GM23338 (cell line): Measurements from ENCODE around the gene CNOT11. TPM values are rescaled to one million over a fixed set of nuclear protein-coding genes. Genes with fewer than 3 reads are reported as not detected.
A peak's percentile ranks its signal among the peaks of the same experiment; 100 is the strongest.

Source experiments
- ATAC-seq: fragments of 200-7000 bp; cut with Tn5 transposase; 3 replicates; pipeline ENCODE4 v1.9.1; 2020
- DNase-seq: peaks from one replicate; pipeline ENCODE4 v3.0.0-alpha.2; 2015; ENCODE audit warnings: low spot score
- H2AFZ ChIP-seq: fragments of 200-600 bp; sonication (generic); 2 replicates; pipeline ENCODE4 v1.8.0; 2016; ENCODE audit warnings: antibody characterized with exemption, mild to moderate bottlenecking, moderate library complexity
- H3F3A ChIP-seq: fragments of 200-600 bp; sonication (generic); replicated peaks from 2 replicates; pipeline ENCODE4 v1.8.0; 2017; ENCODE audit warnings: antibody characterized with exemption, mixed run types, low read depth
- H3K27ac ChIP-seq: fragments of 200-600 bp; sonication (generic); 2 replicates; pipeline ENCODE4 v1.6.1; 2016; ENCODE audit warnings: low read depth
- H3K27me3 ChIP-seq: fragments of 200-600 bp; sonication (generic); 2 replicates; pipeline ENCODE4 v1.8.0; 2016; ENCODE audit warnings: mild to moderate bottlenecking, mixed run types, moderate library complexity; ENCODE audit not compliant: insufficient read depth
- H3K36me3 ChIP-seq: fragments of 200-600 bp; sonication (generic); 2 replicates; pipeline ENCODE4 v1.8.0; 2016; ENCODE audit warnings: mild to moderate bottlenecking; ENCODE audit not compliant: insufficient read depth
- H3K4me1 ChIP-seq: fragments of 200-600 bp; sonication (generic); 2 replicates; pipeline ENCODE4 v1.8.0; 2016; ENCODE audit warnings: mild to moderate bottlenecking, moderate library complexity; ENCODE audit not compliant: insufficient read depth
- H3K4me2 ChIP-seq: fragments of 200-600 bp; sonication (generic); 2 replicates; pipeline ENCODE4 v1.7.1; 2017; ENCODE audit warnings: mixed run types
- H3K4me3 ChIP-seq: fragments of 200-600 bp; sonication (generic); 2 replicates; pipeline ENCODE4 v1.6.1; 2016; ENCODE audit warnings: mixed run types
- H3K79me2 ChIP-seq: fragments of 200-600 bp; sonication (generic); replicated peaks from 2 replicates; pipeline ENCODE4 v1.8.0; 2017; ENCODE audit warnings: mild to moderate bottlenecking; ENCODE audit not compliant: insufficient read depth
- H3K9me2 ChIP-seq: fragments of 200-600 bp; sonication (generic); 2 replicates; pipeline ENCODE4 v1.8.0; 2017; ENCODE audit not compliant: insufficient read depth
- H4K20me1 ChIP-seq: fragments of 200-600 bp; sonication (generic); replicated peaks from 2 replicates; pipeline ENCODE4 v1.8.0; 2017; ENCODE audit warnings: mild to moderate bottlenecking; ENCODE audit not compliant: insufficient read depth
- H3K27ac Mint-ChIP-seq: 2 replicates; pipeline ENCODE4 v1.8.0; 2020; ENCODE audit warnings: inconsistent platforms, mild to moderate bottlenecking, moderate library complexity, mixed read lengths
- H3K27me3 Mint-ChIP-seq: 3 replicates; pipeline ENCODE4 v1.8.0; 2022; ENCODE audit warnings: low read depth, mild to moderate bottlenecking, moderate library complexity, mixed read lengths, inconsistent platforms; ENCODE audit not compliant: insufficient read depth, poor library complexity
- H3K36me3 Mint-ChIP-seq: 3 replicates; pipeline ENCODE4 v1.8.0; 2021; ENCODE audit warnings: low read depth, mild to moderate bottlenecking, inconsistent platforms, moderate library complexity, mixed read lengths
- H3K4me1 Mint-ChIP-seq: 3 replicates; pipeline ENCODE4 v1.8.0; 2020; ENCODE audit warnings: mild to moderate bottlenecking, inconsistent platforms, mixed read lengths
- H3K4me3 Mint-ChIP-seq: 3 replicates; pipeline ENCODE4 v1.8.0; 2021; ENCODE audit warnings: moderate library complexity, mild to moderate bottlenecking, inconsistent platforms, mixed read lengths
- H3K9me3 Mint-ChIP-seq: 3 replicates; pipeline ENCODE4 v1.8.0; 2020; ENCODE audit warnings: moderate library complexity, mild to moderate bottlenecking, inconsistent platforms, mixed read lengths
- CREB1 ChIP-seq: fragments of 250-450 bp; sonication (Bioruptor Pico); IDR thresholded peaks from 2 replicates; pipeline ENCODE4 v1.5.0; 2020; ENCODE audit warnings: low read depth, mild to moderate bottlenecking, moderate library complexity
- EZH2 ChIP-seq: fragments of 200-600 bp; sonication (generic); IDR thresholded peaks from one replicate; pipeline ENCODE4 v1.8.0; 2017; ENCODE audit warnings: antibody characterized with exemption, mild to moderate bottlenecking, low read depth; ENCODE audit not compliant: unreplicated experiment
- EZH2phosphoT487 ChIP-seq: fragments of 200-600 bp; sonication (generic); IDR thresholded peaks from one replicate; pipeline ENCODE4 v1.8.1; 2018; ENCODE audit warnings: antibody characterized with exemption; ENCODE audit not compliant: unreplicated experiment
- JUNB ChIP-seq: IDR thresholded peaks from one replicate; pipeline ENCODE4 v1.6.1; 2016; ENCODE audit warnings: antibody characterized with exemption; ENCODE audit not compliant: unreplicated experiment
- NANOG ChIP-seq: IDR thresholded peaks from 2 replicates; pipeline ENCODE4 v1.6.1; 2016; ENCODE audit warnings: antibody characterized with exemption, borderline replicate concordance
- POLR2AphosphoS5 ChIP-seq: IDR thresholded peaks from 2 replicates; pipeline ENCODE4 v1.6.1; 2016; ENCODE audit warnings: antibody characterized with exemption, low read depth
- STAT1 ChIP-seq: IDR thresholded peaks from one replicate; pipeline ENCODE4 v1.6.1; 2016; ENCODE audit warnings: antibody characterized with exemption; ENCODE audit not compliant: unreplicated experiment
- ZNF114 ChIP-seq: fragments of 250-450 bp; sonication (Bioruptor Pico); IDR thresholded peaks from 2 replicates; pipeline ENCODE4 v1.5.0; 2020; ENCODE audit warnings: mild to moderate bottlenecking, moderate library complexity
- ZNF331 ChIP-seq: fragments of 250-450 bp; sonication (Bioruptor Pico); IDR thresholded peaks from 2 replicates; pipeline ENCODE4 v1.5.0; 2020; ENCODE audit warnings: low read depth, mild to moderate bottlenecking, moderate library complexity
- polyA plus RNA-seq: library from polyadenylated mRNA; unstranded; fragments of >200 nt; fragmentation: Nextera tagmentation; extraction: Ambion mirVana; gene quantifications from 2 replicates; pipeline ENCODE4 v1.2.1, GENCODE V29; 2016
- total RNA-seq: library from RNA; depleted of rRNA; stranded (reverse); fragments of >200 nt; shearing (Covaris generic); gene quantifications from 2 replicates; pipeline ENCODE4 v1.2.3, GENCODE V29; 2014
- TF ChIP-seq, protein P1 (sequence below): IDR thresholded peaks from 2 replicates; pipeline ENCODE4 v1.6.1; 2016; ENCODE audit warnings: antibody characterized with exemption
- TF ChIP-seq, protein P2 (sequence below): IDR thresholded peaks from one replicate; pipeline ENCODE4 v1.6.1; 2018; ENCODE audit warnings: antibody characterized with exemption; ENCODE audit not compliant: unreplicated experiment
- TF ChIP-seq, protein P3 (sequence below), 2 experiments: fragments of 200-600 bp in 1 of 2; sonication (generic) in 1 of 2; conservative IDR thresholded peaks; 2 replicates each; pipeline versions ENCODE4 v1.5.1 to v1.6.1; 2016 to 2017; ENCODE audit warnings: antibody characterized with exemption in 2 of 2, low read depth in 2 of 2, mild to moderate bottlenecking in 2 of 2, moderate library complexity in 1 of 2
- TF ChIP-seq, protein P4 (sequence below): fragments of 250-450 bp; sonication (Bioruptor Pico); IDR thresholded peaks from 2 replicates; pipeline ENCODE4 v1.5.0; 2020; ENCODE audit warnings: mild to moderate bottlenecking, moderate library complexity

CNOT11 gene
- total and polyA plus RNA-seq, 2 experiments from 2014 or later: 34.8 to 74.2 TPM

DNA sequence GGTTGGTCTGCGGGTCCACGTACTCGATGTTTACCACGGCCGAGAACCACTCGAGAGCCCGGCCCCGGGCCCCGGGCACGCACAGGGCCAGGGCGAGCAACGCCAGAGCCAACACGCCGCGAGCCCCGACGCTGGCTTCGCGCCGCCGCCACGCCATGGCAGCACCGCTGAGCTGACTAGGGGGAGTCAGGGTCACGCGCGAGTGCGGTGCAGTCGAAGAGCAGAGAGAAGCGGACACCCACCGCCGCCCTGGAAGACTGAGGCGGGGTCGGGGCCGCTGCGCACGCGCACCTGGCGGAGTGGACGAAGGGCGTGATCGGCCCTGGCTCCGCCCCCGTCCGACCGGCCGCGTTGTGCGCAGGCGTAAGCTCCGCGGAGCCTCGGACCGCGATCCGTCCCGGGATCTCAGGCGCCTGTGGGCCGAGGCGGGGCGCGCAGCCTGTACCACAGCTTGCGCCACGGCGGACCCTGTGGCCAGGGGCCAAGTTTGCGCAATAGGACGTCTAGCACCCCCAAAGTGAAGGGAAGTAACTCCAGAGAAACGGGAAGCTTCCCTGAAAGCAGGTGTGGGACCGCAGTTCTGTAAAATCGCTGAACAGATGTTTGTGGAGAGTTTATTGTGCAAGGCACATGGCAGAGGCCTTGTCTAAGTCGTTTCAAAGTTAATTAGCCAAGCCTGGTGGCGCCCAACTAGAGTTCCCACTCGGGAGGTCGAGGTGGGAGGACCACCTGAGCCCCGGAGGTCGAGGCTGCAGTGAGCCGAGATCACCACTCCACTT lies 55.9 kb downstream of the CNOT11 start, which contains the start of gene RNF149:
TSS of gene RNF149 (minus strand) at position 270 of the 779 bp plus-strand sequence. CDS start at position 157, 113 bp downstream.
- H3K4me1 Mint-ChIP-seq: peaks cover 30% of the 10 kb centered on the region
- peak within 1 kb of the TSS; percentile 98 for H3K4me2 ChIP-seq
- peaks cover 13% of the 10 kb centered on the region for H3K4me1 ChIP-seq
- peak within 1 kb of the TSS; percentile 94 for H2AFZ ChIP-seq
- H3K27me3 Mint-ChIP-seq: peaks cover 4% of the 10 kb centered on the region
- H3F3A ChIP-seq: peaks cover 4% of the 10 kb centered on the region; the same call in 1 of the 2 replicates
- peaks cover 3% of the 10 kb centered on the region; the same call in 1 of the 3 replicates for H3K36me3 Mint-ChIP-seq
- DNase-seq (peak; percentile 92), ATAC-seq (peak; percentile 90)
- H3K9me3 Mint-ChIP-seq: no peaks in the 10 kb centered on the region
- H4K20me1 ChIP-seq: peaks cover 38% of the 10 kb centered on the region
- H3K4me3 Mint-ChIP-seq: peak within 1 kb of the TSS; percentile 90
- H3K27ac Mint-ChIP-seq: peak within 1 kb of the TSS; percentile 50; the same call in 1 of the 2 replicates
- peaks cover 11% of the 10 kb centered on the region for H3K27me3 ChIP-seq
- H3K4me3 ChIP-seq: peak within 1 kb of the TSS; percentile 92
- H3K36me3 ChIP-seq: no peaks in the 10 kb centered on the region
- no peak within 1 kb of the TSS for H3K27ac ChIP-seq
- H3K79me2 ChIP-seq: peaks cover 48% of the 10 kb centered on the region
- H3K9me2 ChIP-seq: no peaks in the 10 kb centered on the region
- TF ChIP-seq, protein P1, sequence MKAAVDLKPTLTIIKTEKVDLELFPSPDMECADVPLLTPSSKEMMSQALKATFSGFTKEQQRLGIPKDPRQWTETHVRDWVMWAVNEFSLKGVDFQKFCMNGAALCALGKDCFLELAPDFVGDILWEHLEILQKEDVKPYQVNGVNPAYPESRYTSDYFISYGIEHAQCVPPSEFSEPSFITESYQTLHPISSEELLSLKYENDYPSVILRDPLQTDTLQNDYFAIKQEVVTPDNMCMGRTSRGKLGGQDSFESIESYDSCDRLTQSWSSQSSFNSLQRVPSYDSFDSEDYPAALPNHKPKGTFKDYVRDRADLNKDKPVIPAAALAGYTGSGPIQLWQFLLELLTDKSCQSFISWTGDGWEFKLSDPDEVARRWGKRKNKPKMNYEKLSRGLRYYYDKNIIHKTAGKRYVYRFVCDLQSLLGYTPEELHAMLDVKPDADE: peak; percentile 31; the same call in 1 of the 2 replicates
- TF ChIP-seq CREB1 (CRISPR knock-in tag): no peak
- no peak for TF ChIP-seq ZNF331 (CRISPR knock-in tag)
- TF ChIP-seq NANOG: no peak
- no peak for TF ChIP-seq EZH2phosphoT487
- TF ChIP-seq, protein P2, sequence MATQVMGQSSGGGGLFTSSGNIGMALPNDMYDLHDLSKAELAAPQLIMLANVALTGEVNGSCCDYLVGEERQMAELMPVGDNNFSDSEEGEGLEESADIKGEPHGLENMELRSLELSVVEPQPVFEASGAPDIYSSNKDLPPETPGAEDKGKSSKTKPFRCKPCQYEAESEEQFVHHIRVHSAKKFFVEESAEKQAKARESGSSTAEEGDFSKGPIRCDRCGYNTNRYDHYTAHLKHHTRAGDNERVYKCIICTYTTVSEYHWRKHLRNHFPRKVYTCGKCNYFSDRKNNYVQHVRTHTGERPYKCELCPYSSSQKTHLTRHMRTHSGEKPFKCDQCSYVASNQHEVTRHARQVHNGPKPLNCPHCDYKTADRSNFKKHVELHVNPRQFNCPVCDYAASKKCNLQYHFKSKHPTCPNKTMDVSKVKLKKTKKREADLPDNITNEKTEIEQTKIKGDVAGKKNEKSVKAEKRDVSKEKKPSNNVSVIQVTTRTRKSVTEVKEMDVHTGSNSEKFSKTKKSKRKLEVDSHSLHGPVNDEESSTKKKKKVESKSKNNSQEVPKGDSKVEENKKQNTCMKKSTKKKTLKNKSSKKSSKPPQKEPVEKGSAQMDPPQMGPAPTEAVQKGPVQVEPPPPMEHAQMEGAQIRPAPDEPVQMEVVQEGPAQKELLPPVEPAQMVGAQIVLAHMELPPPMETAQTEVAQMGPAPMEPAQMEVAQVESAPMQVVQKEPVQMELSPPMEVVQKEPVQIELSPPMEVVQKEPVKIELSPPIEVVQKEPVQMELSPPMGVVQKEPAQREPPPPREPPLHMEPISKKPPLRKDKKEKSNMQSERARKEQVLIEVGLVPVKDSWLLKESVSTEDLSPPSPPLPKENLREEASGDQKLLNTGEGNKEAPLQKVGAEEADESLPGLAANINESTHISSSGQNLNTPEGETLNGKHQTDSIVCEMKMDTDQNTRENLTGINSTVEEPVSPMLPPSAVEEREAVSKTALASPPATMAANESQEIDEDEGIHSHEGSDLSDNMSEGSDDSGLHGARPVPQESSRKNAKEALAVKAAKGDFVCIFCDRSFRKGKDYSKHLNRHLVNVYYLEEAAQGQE: no peak
- TF ChIP-seq, protein P3, sequence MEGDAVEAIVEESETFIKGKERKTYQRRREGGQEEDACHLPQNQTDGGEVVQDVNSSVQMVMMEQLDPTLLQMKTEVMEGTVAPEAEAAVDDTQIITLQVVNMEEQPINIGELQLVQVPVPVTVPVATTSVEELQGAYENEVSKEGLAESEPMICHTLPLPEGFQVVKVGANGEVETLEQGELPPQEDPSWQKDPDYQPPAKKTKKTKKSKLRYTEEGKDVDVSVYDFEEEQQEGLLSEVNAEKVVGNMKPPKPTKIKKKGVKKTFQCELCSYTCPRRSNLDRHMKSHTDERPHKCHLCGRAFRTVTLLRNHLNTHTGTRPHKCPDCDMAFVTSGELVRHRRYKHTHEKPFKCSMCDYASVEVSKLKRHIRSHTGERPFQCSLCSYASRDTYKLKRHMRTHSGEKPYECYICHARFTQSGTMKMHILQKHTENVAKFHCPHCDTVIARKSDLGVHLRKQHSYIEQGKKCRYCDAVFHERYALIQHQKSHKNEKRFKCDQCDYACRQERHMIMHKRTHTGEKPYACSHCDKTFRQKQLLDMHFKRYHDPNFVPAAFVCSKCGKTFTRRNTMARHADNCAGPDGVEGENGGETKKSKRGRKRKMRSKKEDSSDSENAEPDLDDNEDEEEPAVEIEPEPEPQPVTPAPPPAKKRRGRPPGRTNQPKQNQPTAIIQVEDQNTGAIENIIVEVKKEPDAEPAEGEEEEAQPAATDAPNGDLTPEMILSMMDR (conservative IDR thresholded peaks at IDR 0.05; ENCODE audit: low read depth in 2 of 2): no peak
- no peak for TF ChIP-seq EZH2
- TF ChIP-seq STAT1: no peak
- TF ChIP-seq, protein P4, sequence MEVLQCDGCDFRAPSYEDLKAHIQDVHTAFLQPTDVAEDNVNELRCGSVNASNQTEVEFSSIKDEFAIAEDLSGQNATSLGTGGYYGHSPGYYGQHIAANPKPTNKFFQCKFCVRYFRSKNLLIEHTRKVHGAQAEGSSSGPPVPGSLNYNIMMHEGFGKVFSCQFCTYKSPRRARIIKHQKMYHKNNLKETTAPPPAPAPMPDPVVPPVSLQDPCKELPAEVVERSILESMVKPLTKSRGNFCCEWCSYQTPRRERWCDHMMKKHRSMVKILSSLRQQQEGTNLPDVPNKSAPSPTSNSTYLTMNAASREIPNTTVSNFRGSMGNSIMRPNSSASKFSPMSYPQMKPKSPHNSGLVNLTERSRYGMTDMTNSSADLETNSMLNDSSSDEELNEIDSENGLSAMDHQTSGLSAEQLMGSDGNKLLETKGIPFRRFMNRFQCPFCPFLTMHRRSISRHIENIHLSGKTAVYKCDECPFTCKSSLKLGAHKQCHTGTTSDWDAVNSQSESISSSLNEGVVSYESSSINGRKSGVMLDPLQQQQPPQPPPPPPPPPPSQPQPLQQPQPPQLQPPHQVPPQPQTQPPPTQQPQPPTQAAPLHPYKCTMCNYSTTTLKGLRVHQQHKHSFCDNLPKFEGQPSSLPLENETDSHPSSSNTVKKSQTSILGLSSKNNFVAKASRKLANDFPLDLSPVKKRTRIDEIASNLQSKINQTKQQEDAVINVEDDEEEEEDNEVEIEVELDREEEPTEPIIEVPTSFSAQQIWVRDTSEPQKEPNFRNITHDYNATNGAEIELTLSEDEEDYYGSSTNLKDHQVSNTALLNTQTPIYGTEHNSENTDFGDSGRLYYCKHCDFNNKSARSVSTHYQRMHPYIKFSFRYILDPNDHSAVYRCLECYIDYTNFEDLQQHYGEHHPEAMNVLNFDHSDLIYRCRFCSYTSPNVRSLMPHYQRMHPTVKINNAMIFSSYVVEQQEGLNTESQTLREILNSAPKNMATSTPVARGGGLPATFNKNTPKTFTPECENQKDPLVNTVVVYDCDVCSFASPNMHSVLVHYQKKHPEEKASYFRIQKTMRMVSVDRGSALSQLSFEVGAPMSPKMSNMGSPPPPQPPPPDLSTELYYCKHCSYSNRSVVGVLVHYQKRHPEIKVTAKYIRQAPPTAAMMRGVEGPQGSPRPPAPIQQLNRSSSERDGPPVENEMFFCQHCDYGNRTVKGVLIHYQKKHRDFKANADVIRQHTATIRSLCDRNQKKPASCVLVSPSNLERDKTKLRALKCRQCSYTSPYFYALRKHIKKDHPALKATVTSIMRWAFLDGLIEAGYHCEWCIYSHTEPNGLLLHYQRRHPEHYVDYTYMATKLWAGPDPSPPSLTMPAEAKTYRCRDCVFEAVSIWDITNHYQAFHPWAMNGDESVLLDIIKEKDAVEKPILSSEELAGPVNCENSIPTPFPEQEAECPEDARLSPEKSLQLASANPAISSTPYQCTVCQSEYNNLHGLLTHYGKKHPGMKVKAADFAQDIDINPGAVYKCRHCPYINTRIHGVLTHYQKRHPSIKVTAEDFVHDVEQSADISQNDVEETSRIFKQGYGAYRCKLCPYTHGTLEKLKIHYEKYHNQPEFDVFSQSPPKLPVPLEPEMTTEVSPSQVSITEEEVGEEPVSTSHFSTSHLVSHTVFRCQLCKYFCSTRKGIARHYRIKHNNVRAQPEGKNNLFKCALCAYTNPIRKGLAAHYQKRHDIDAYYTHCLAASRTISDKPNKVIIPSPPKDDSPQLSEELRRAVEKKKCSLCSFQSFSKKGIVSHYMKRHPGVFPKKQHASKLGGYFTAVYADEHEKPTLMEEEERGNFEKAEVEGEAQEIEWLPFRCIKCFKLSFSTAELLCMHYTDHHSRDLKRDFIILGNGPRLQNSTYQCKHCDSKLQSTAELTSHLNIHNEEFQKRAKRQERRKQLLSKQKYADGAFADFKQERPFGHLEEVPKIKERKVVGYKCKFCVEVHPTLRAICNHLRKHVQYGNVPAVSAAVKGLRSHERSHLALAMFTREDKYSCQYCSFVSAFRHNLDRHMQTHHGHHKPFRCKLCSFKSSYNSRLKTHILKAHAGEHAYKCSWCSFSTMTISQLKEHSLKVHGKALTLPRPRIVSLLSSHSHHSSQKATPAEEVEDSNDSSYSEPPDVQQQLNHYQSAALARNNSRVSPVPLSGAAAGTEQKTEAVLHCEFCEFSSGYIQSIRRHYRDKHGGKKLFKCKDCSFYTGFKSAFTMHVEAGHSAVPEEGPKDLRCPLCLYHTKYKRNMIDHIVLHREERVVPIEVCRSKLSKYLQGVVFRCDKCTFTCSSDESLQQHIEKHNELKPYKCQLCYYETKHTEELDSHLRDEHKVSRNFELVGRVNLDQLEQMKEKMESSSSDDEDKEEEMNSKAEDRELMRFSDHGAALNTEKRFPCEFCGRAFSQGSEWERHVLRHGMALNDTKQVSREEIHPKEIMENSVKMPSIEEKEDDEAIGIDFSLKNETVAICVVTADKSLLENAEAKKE (CRISPR knock-in tag): no peak
- peak; percentile 95 for TF ChIP-seq POLR2AphosphoS5
- TF ChIP-seq ZNF114 (CRISPR knock-in tag): no peak
- no peak for TF ChIP-seq JUNB
